ENCODE measurements around the gene ZNF778. TPM values are rescaled to one million over a fixed set of nuclear protein-coding genes. Genes with fewer than 3 reads are reported as not detected.
"Not testable (repeated sequence)": the region's sequence is repeated elsewhere in the genome, so short reads cannot be mapped to it uniquely, and the experiment has no call there.

ZNF778 gene
- total and polyA plus RNA-seq, 12 donors, result 1.9 to 20.5 (median 8.4) TPM

GRCh38 chr16:89265647-89266046 is 48.1 kb downstream of the ZNF778 start:
- 93 to 96% (median 95%) methylated on average over 8 to 21 of the region's 21 CpGs; no CpG with 5 or more reads in 1 of the 4 donors for WGBS, 4 donors
- intact Hi-C loops (cut with DNase I), result no loop called here

GRCh38 chr16:89266521-89267134 is 49.1 kb downstream of the ZNF778 start:
- no peak for DNase-seq
- Histone ChIP-seq H3K4me3 (no peak overlapping the region), H3K27me3 (no peaks in the 10 kb centered on the region), H3K4me1 (replicated peaks in 1 of 2) (peaks cover 4 to 19% of the 10 kb centered on the region in 2 donors), H3K9me3 (replicated peaks in 1 of 3) (no peaks in the 10 kb centered on the region), H3K27ac (no peak overlapping the region), H3K36me3 (replicated peaks in 1 of 2) (peaks cover 0 to 51% of the 10 kb centered on the region in 2 donors)
- TF ChIP-seq POLR2A (IDR thresholded peaks at IDR 0.05) (no peak), CTCF (IDR thresholded peaks at IDR 0.05) (no peak)
- WGBS, 4 donors, result 90 to 97% (median 96%) methylated on average over 7 to 17 of the region's 17 CpGs
- intact Hi-C loops (cut with DNase I), result no loop called here

More at GRCh38 chr16:89265647-89266046, 48.1 kb downstream of the ZNF778 start:
- H3K4me1 ChIP-seq (replicated peaks in 1 of 2), result peaks cover 4 to 19% of the 10 kb centered on the region in 2 donors
- TF ChIP-seq POLR2A (IDR thresholded peaks at IDR 0.05) (no peak), CTCF (IDR thresholded peaks at IDR 0.05) (no peak)
- no peak for DNase-seq
- H3K4me3 ChIP-seq, result no peak overlapping the region
- H3K36me3 ChIP-seq (replicated peaks in 1 of 2), result peaks cover 0 to 45% of the 10 kb centered on the region in 2 donors
- H3K9me3 ChIP-seq (replicated peaks in 1 of 3), result no peaks in the 10 kb centered on the region
- no peaks in the 10 kb centered on the region for H3K27me3 ChIP-seq
- H3K27ac ChIP-seq, result no peak overlapping the region

- H3K4me3 ChIP-seq; H3K9me3 ChIP-seq (replicated peaks in 1 of 3); H3K27ac ChIP-seq; intact Hi-C loops (cut with DNase I); H3K27me3 ChIP-seq; DNase-seq: not testable (repeated sequence)
- H3K36me3 ChIP-seq (replicated peaks in 1 of 2), result peaks cover 0 to 51% of the 10 kb centered on the region in 2 donors
- WGBS, 4 donors, result 89 to 95% (median 93%) methylated on average over 7 to 13 of the region's 15 CpGs
- H3K4me1 ChIP-seq (replicated peaks in 1 of 2), result peaks cover 4 to 19% of the 10 kb centered on the region in 2 donors
Measured at GRCh38 chr16:89267746-89268145, 50.2 kb downstream of the ZNF778 start.

- Histone ChIP-seq H3K36me3 (replicated peaks in 1 of 2) (peaks cover 0 to 58% of the 10 kb centered on the region in 2 donors), H3K4me3 (no peak overlapping the region), H3K27ac (peak overlapping the region; percentile 69 to 92 (median 83)), H3K4me1 (replicated peaks in 1 of 2) (peaks cover 4 to 19% of the 10 kb centered on the region in 2 donors), H3K9me3 (replicated peaks in 1 of 3) (no peaks in the 10 kb centered on the region), H3K27me3 (no peaks in the 10 kb centered on the region)
- TF ChIP-seq POLR2A (IDR thresholded peaks at IDR 0.05) (no peak), CTCF (IDR thresholded peaks at IDR 0.05) (no peak)
- 58 to 81% (median 72%) methylated on average over 2 to 19 of the region's 19 CpGs for WGBS, 4 donors
- peak in 4 of 7 donors; percentile 34 to 52 (median 38) for DNase-seq
- intact Hi-C loops (cut with DNase I), result no loop called here
Measured at GRCh38 chr16:89268585-89268984, 51.1 kb downstream of the ZNF778 start.
